Measurements from ENCODE around the gene HBP1.

The HBP1 gene

GRCh38 chr7:107157091-107157490 lies 11.7 kb upstream of the HBP1 start:
- no peak for DNase-seq

- no peak for DNase-seq
Measured at GRCh38 chr7:107158028-107158427, 10.8 kb upstream of the HBP1 start.

- no peak for DNase-seq
Measured at GRCh38 chr7:107160389-107160788, 8.4 kb upstream of the HBP1 start.

DNA sequence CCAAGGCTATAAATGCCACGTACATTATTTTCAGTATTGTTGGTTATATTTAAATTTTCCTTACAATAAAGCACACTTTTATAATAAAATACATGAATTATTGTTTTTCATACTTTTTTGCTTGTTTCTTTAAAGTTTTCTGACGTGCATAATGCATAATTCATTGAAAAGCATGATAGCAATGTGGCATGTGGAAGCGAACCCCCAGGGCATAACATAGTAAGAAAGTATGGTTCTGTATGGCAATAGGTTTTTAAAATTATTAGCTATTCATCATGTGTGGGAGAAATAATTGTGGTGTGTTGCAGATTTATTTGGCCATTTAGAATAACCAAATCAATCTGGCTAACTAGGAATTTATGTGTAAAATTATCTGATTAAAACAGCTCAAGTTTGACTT lies 7.4 kb upstream of the HBP1 start:
- no peak for DNase-seq

DNA sequence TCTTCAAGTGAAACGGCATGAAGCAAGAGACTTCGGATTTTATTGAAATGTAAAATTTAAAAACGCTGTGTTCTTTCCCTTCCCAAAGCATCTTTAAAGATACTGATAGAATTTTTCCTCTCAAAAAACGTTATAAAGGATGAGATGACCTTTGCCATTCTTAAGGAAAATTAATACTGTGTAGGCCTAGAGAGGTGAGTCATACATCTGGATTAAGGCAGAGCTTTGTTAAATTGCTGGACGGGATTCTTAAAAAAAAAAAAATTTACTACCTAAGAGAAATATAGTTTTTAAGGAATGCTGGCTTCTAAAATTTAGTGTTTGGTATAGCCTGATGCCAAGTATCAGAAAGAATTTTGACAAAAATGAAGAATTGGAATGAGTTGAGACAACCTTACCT lies 6.3 kb upstream of the HBP1 start:
- DNase-seq: no peak

- DNase-seq: no peak
Measured at GRCh38 chr7:107164092-107164491, 4.7 kb upstream of the HBP1 start.

DNA sequence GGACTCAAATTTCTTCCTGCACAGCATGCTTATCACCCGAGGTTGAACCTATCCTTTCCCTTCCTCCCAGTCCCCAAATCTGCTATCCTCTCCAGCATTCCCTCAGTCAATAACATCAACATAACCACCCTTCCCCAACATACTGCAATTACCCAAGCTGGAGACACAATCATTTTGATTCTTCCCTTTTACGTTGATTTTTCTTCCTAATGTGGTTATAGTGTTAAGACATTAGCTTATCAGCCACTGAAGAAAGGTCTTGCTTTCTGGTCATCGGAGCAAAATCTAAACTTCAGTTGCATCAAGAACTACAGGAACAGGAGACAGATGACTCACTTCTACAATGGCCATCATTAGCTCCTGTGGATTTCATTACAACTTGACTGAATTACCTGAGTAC lies 3.5 kb upstream of the HBP1 start:
- no peak for DNase-seq

- no peak for DNase-seq
Measured at GRCh38 chr7:107166736-107167426, 1.9 kb upstream of the HBP1 start.

GRCh38 chr7:107167483-107168232 lies 1.1 kb upstream of the HBP1 start:
- DNase-seq: no peak

- no peak for DNase-seq
Measured at GRCh38 chr7:107169120-107170050, 582 bp downstream of the HBP1 start.

DNA sequence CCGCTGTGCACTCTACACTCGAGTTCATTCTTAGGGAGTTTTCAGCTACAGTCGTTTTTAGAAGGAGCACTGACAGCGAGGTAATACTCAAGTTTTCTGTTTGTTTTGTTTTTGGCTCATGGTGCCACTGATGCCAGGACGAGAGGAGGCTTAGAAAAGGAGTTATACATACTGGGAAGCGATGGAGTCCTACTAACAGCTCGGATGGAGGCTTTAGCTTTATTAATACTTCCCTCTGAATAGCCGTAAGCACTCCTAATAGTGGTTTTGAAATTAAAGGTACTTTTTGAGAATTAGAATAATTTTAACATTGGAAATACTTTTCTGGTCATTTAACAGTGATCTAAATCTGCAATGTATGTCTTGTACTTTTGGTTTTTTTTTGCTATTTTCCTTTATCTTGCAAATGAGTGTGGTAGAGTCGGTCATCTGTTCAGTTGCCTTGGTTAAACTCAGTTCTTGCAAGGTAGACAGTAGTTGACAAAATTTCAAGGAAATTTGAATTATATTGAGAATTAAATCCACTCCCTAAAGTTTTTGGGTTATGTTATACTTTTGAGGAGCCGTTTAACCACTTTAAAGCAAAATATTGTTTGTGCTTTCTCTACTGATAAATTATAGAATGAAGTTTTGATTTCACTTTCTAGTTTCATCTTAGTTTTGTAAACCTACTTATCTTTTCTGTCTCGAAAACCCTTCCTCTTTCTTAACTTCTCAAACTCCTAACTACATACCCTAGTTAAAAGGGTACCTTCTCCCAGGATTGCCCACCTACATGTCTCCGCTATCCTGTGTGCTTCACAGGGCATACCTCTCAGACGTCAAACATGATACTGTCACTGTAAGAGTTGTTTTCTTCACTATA lies 1.5 kb downstream of the HBP1 start:
- no peak for DNase-seq

GRCh38 chr7:107171496-107171895 lies 2.7 kb downstream of the HBP1 start:
- DNase-seq: no peak

GRCh38 chr7:107172276-107173032 lies 3.7 kb downstream of the HBP1 start:
- no peak for DNase-seq

GRCh38 chr7:107173191-107173590 lies 4.4 kb downstream of the HBP1 start:
- no peak for DNase-seq

- no peak for DNase-seq
Measured at GRCh38 chr7:107173691-107174406, 5.0 kb downstream of the HBP1 start.

- no peak for DNase-seq
Measured at GRCh38 chr7:107179326-107180164, 10.7 kb downstream of the HBP1 start.

DNA sequence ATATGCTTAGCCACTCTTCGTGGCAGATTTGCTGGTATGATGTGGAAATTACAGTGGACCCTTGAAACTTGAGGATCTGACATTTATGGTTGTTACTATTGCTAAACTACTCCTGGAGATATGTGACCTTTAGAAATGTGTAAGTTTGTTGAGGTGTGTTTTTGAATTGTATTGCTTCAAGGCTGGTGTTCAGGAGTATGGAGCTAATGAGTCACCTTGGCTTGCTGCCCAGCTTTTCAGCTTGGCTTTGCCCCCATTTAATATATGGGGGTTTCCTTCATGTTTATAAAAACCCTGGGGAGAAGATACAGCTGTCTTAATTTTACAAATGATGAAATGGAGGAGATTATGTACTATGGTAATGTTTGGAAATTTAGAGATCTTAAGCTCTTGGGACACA lies 11.6 kb downstream of the HBP1 start:
- DNase-seq: no peak

DNA sequence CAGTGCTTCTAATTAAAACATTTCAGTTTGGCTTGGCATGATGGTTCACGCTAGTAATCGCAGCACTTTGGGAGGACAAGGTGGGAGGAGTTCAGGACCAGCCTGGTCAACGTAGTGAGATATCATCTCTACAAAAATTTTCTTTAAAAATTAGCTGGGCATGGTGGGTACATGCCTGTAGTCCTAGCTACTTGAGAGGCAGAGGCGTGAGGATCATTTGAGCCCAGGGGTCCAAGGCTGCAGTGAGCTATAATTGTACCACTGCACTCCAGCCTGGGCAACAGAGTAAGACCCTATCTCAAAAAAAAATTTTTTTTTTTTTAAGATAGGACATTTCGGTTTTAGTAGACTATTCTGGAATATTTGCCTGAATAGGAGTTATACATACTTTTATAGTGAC lies 12.4 kb downstream of the HBP1 start:
- no peak for DNase-seq

DNA sequence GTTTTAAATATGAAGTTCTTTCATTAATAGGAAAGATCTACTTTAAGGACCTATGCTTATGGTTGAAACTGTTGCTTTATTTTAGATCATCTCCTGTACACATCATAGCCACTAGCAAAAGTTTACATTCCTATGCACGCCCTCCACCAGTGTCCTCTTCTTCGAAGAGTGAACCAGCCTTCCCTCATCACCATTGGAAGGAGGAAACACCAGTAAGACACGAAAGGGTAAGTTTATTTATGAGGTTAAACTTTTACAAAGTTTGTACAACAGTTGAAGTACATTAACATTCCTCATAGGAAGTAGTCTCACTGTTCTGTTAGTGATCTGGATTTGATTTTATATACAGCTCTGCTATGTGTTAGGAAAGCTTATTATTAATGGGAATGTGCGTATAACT lies 16.9 kb downstream of the HBP1 start:
- no peak for DNase-seq

DNA sequence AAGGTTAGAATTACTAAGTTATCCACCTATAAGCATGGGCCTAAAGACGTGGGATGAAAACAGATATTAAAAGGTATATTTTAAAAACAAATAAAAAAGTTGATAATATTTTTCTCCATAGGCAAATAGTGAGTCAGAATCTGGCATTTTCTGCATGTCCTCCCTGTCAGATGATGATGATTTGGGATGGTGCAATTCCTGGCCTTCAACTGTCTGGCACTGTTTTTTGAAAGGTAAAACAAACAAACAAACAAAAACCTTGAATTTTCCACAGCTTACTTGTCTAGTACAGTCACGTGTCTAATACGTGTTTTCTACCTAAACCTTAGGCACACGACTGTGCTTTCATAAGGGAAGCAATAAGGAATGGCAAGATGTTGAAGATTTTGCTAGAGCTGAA lies 17.4 kb downstream of the HBP1 start:
- DNase-seq: no peak
